Activated gamma-delta T cell treated with anti-CD3 and anti-CD28 coated beads, Interleukin-2, amount 50 U/mL, for 16 hours (primary cell): Measurements from ENCODE around the gene NAA35.

Experiments used
- DNase-seq: peaks from one replicate; pipeline ENCODE4 v3.0.0-alpha.2; 2020; ENCODE audit warnings: low read depth

NAA35 gene

GRCh38 chr9:86062845-86063693 lies 122.1 kb downstream of the NAA35 start:
- DNase-seq = no peak

- no peak for DNase-seq
These were observed 123.3 kb downstream of the NAA35 start for GRCh38 chr9:86064220-86064619.

DNA sequence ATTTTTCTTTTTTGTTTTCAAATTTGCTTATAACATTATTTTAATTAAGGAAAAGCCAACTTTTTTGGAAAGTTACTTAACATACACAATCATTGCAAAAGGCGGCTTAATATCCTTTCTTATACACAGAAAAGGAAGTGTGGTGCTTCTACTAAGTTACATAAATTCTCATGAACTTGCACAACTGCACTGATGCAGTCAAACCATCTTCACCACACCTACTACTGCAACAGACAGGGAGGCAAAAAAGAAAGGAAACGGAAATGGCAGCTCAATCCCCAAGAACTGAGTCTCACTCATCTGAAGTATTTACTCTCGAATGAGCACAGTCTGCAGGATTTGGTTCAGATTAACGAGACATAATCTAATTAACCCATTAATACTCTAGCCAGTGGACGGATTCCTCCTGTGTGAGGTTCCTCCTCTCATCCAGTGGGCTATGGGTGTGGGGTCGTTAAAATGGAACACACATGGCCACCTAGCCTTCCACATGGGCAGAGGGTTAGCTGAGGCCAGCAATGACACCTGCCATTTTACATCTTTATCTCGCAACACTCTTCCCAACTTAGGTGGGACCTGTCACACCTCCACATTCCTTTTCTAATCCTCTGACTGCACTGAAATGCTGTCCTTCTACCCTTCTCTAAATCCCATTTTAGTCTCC lies 128.4 kb downstream of the NAA35 start:
- no peak for DNase-seq
